HepG2 (cell line): Measurements from ENCODE around the gene SPSB2. TPM values are rescaled to one million over a fixed set of nuclear protein-coding genes. Genes with fewer than 3 reads are reported as not detected.

Experiments used
- ATF7 ChIP-seq, 2 experiments: fragments of 450-650 bp in 1 of 2; sonication (generic) in 1 of 2; formaldehyde crosslinking in 1 of 2; IDR thresholded peaks; 2 replicates each; pipeline versions ENCODE4 v1.4.0 to v1.6.1; 2016 to 2020; ENCODE audit warnings: antibody characterized with exemption in 1 of 2, mild to moderate bottlenecking in 1 of 2, missing genetic modification reagents in 1 of 2
- CHD2 ChIP-seq: IDR thresholded peaks from 2 replicates; pipeline ENCODE4 v1.6.1; 2011; ENCODE audit warnings: low read depth, low read length, improper control_type of control experiment
- CTCF ChIP-seq: sonication (generic); formaldehyde crosslinking; IDR thresholded peaks from 2 replicates; pipeline ENCODE4 v1.5.0; 2020; ENCODE audit warnings: mild to moderate bottlenecking, missing genetic modification reagents, moderate library complexity
- GATAD2A ChIP-seq: IDR thresholded peaks from 2 replicates; pipeline ENCODE4 v1.6.1; 2016
- IRF2 ChIP-seq: IDR thresholded peaks from 2 replicates; pipeline ENCODE4 v1.6.1; 2018; ENCODE audit warnings: missing genetic modification reagents, missing compliant biosample characterization
- KLF12 ChIP-seq: sonication (generic); formaldehyde crosslinking; IDR thresholded peaks from 2 replicates; pipeline ENCODE4 v1.4.0; 2020; ENCODE audit warnings: missing genetic modification reagents, borderline replicate concordance
- MXD4 ChIP-seq: IDR thresholded peaks from 2 replicates; pipeline ENCODE4 v1.6.1; 2016; ENCODE audit warnings: mild to moderate bottlenecking, missing biosample characterization, missing genetic modification reagents
- NFRKB ChIP-seq: fragments of 450-650 bp; IDR thresholded peaks from 2 replicates; pipeline ENCODE4 v1.6.1; 2017
- RBM39 ChIP-seq: fragments of 200-400 bp; formaldehyde crosslinking; IDR thresholded peaks from one replicate; pipeline ENCODE4 v1.6.1; 2018; ENCODE audit warnings: antibody characterized with exemption, mild to moderate bottlenecking, low read depth, low read length; ENCODE audit not compliant: poor library complexity, severe bottlenecking
- RCOR2 ChIP-seq: IDR thresholded peaks from 2 replicates; pipeline ENCODE4 v1.6.1; 2016; ENCODE audit warnings: missing biosample characterization, missing genetic modification reagents
- RXRB ChIP-seq: IDR thresholded peaks from 2 replicates; pipeline ENCODE4 v1.6.1; 2016; ENCODE audit warnings: borderline replicate concordance, missing genetic modification reagents, missing compliant biosample characterization
- SALL2 ChIP-seq: sonication (generic); formaldehyde crosslinking; IDR thresholded peaks from 2 replicates; pipeline ENCODE4 v1.8.1; 2023; ENCODE audit warnings: mild to moderate bottlenecking, missing genetic modification reagents, inconsistent platforms
- SIN3B ChIP-seq: fragments of 150-350 bp; IDR thresholded peaks from 2 replicates; pipeline ENCODE4 v1.6.1; 2014; ENCODE audit warnings: low read length
- ZBTB34 ChIP-seq: sonication (generic); formaldehyde crosslinking; IDR thresholded peaks from 2 replicates; pipeline ENCODE4 v1.8.0; 2022; ENCODE audit warnings: mild to moderate bottlenecking, missing genetic modification reagents
- ZKSCAN1 ChIP-seq: fragments of 150-350 bp; IDR thresholded peaks from 2 replicates; pipeline ENCODE4 v1.6.1; 2014; ENCODE audit warnings: low read length
- ZKSCAN5 ChIP-seq: sonication (generic); formaldehyde crosslinking; IDR thresholded peaks from 2 replicates; pipeline ENCODE4 v1.5.1; 2020; ENCODE audit warnings: mild to moderate bottlenecking, missing genetic modification reagents
- ZNF563 ChIP-seq: sonication (generic); formaldehyde crosslinking; IDR thresholded peaks from 2 replicates; pipeline ENCODE4 v1.8.0; 2022; ENCODE audit warnings: mild to moderate bottlenecking, moderate library complexity, missing genetic modification reagents
- ZNF614 ChIP-seq: IDR thresholded peaks from 2 replicates; pipeline ENCODE4 v1.6.1; 2018; ENCODE audit warnings: missing biosample characterization, missing genetic modification reagents, inconsistent platforms, borderline replicate concordance
- polyA plus RNA-seq, 8 experiments: library from polyadenylated mRNA; depleted of rRNA in 3 of 8; stranded (reverse) in 7 of 8; unstranded in 1 of 8; fragments of >200 nt; fragmentation: Illumina TruSeq in 4 of 8; extraction: Trizol in 4 of 8; gene quantifications; 2 replicates each; pipeline versions ENCODE4 v1.2.1 to v1.2.3, GENCODE V29; 2011 to 2016; ENCODE audit warnings: low read depth in 4 of 8, missing spikeins in 1 of 8, mixed read lengths in 1 of 8; ENCODE audit not compliant: insufficient read depth in 1 of 8
- total RNA-seq, 5 experiments: library from RNA; depleted of rRNA; stranded (reverse); fragments of >200 nt; fragmentation: Illumina TruSeq; extraction: Trizol; gene quantifications; 2 replicates each; pipeline ENCODE4 v1.2.3, GENCODE V29; 2016; ENCODE audit warnings: low read depth in 1 of 5
- TF ChIP-seq, protein P1 (sequence below): sonication (generic); IDR thresholded peaks from 2 replicates; pipeline ENCODE4 v1.6.1; 2016; ENCODE audit warnings: low read depth, borderline replicate concordance
- TF ChIP-seq, protein P2 (sequence below): sonication (generic); formaldehyde crosslinking; IDR thresholded peaks from 2 replicates; pipeline ENCODE4 v1.5.1; 2020; ENCODE audit warnings: mild to moderate bottlenecking, missing genetic modification reagents, moderate library complexity
- TF ChIP-seq, protein P3 (sequence below): sonication (generic); formaldehyde crosslinking; IDR thresholded peaks from 2 replicates; pipeline ENCODE4 v1.8.1; 2023; ENCODE audit warnings: mild to moderate bottlenecking, missing genetic modification reagents, borderline replicate concordance

Gene SPSB2
- total and polyA plus RNA-seq, 2 of the 13 experiments (the other 11 are each of a cell fraction or from before 2014, with no cell fraction given), result 2.0 to 6.2 TPM

GRCh38 chr12:6851153-6851920 is 21.8 kb downstream of the SPSB2 start, which contains the start of gene CDCA3 (continued):
- TF ChIP-seq, protein P1, sequence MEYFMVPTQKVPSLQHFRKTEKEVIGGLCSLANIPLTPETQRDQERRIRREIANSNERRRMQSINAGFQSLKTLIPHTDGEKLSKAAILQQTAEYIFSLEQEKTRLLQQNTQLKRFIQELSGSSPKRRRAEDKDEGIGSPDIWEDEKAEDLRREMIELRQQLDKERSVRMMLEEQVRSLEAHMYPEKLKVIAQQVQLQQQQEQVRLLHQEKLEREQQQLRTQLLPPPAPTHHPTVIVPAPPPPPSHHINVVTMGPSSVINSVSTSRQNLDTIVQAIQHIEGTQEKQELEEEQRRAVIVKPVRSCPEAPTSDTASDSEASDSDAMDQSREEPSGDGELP, result peak; percentile 42; the same call in 1 of the 2 replicates
- TF ChIP-seq GATAD2A (CRISPR knock-in tag), result no peak
- peak; percentile 68; the same call in 1 of the 2 replicates for TF ChIP-seq CHD2
- TF ChIP-seq ZKSCAN1, result no peak
- TF ChIP-seq RBM39, result peak; percentile 51
- TF ChIP-seq, protein P2, sequence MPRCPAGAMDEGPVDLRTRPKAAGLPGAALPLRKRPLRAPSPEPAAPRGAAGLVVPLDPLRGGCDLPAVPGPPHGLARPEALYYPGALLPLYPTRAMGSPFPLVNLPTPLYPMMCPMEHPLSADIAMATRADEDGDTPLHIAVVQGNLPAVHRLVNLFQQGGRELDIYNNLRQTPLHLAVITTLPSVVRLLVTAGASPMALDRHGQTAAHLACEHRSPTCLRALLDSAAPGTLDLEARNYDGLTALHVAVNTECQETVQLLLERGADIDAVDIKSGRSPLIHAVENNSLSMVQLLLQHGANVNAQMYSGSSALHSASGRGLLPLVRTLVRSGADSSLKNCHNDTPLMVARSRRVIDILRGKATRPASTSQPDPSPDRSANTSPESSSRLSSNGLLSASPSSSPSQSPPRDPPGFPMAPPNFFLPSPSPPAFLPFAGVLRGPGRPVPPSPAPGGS (CRISPR knock-in tag), result 0 out of 2 replicates have a peak, but pooled peaks have one; percentile 4
- no peak for TF ChIP-seq IRF2 (CRISPR knock-in tag)
- TF ChIP-seq ZNF614, result 0 out of 2 replicates have a peak, but pooled peaks have one; percentile 27
- peak; percentile 17; the same call in 1 of the 2 replicates for TF ChIP-seq RXRB
- no peak for TF ChIP-seq ZBTB34 (CRISPR knock-in tag)
- no peak for TF ChIP-seq ATF7 (IDR thresholded peaks at IDR 0.05)
- no peak for TF ChIP-seq ATF7 (CRISPR knock-in tag; IDR thresholded peaks at IDR 0.05)
- 0 out of 2 replicates have a peak, but pooled peaks have one; percentile 43 for TF ChIP-seq ZKSCAN5 (CRISPR knock-in tag)
- no peak; the same call in 1 of the 2 replicates for TF ChIP-seq SALL2 (CRISPR knock-in tag)
- TF ChIP-seq KLF12 (CRISPR knock-in tag), result 0 out of 2 replicates have a peak, but pooled peaks have one; percentile 21
- TF ChIP-seq RCOR2, result no peak
- TF ChIP-seq CTCF (CRISPR knock-in tag), result no peak
- TF ChIP-seq MXD4 (CRISPR knock-in tag), result peak; percentile 32; the same call in 1 of the 2 replicates
- TF ChIP-seq SIN3B, result peak; percentile 96
- no peak for TF ChIP-seq NFRKB
- TF ChIP-seq, protein P3, sequence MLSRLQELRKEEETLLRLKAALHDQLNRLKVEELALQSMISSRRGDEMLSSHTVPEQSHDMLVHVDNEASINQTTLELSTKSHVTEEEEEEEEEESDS (CRISPR knock-in tag), result peak; percentile 56; the same call in 1 of the 2 replicates
- no peak for TF ChIP-seq ZNF563 (CRISPR knock-in tag)
